Astrocyte (in vitro differentiated cells and primary cell): ENCODE measurements around the gene ZNF624.

Experiments used
- EZH2 ChIP-seq: IDR thresholded peaks from 2 replicates; pipeline ENCODE4 v1.6.1; 2012; ENCODE audit warnings: mild to moderate bottlenecking, low read length, inconsistent platforms; ENCODE audit not compliant: insufficient read depth
- TF ChIP-seq, protein P1 (sequence below): IDR thresholded peaks from 2 replicates; pipeline ENCODE4 v1.5.1; 2011; ENCODE audit warnings: low read depth, mild to moderate bottlenecking, inconsistent platforms, low read length, moderate library complexity; ENCODE audit not compliant: insufficient read depth

DNA sequence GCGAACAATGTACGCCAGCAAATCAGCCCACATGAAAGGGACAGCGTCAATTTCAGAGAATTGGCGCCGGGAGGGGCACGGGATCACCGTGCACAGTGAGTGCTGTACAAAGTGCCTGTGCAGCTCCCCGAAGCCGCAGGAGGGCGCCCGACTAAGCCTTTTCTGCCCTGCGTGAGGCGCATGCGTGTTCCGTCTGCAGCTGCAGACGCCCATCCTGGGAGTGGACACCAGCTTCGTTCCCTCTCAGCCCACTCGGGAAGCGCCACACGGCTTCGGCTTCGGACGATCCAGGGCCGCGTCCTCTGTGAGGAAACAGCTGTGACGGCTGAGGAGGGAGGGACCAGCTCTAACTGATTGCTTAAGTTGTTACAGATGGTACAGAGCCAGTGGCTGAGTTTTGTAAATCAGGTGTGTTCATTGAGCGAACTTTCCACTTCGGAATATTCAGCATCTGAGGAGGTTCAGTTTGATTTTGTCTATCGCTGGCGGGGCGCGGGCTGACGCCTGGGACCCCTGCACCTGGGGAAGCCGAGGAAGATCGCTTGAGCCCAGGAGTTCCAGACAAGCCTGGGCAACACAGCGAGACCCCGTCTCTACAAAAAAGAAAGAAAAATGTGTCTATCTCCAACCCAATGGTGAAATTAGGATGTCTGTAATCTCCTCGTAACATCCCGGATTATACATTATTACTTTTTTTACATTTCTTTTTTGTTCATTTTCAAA, 69.2 kb downstream of the ZNF624 start:
- TF ChIP-seq, protein P1, sequence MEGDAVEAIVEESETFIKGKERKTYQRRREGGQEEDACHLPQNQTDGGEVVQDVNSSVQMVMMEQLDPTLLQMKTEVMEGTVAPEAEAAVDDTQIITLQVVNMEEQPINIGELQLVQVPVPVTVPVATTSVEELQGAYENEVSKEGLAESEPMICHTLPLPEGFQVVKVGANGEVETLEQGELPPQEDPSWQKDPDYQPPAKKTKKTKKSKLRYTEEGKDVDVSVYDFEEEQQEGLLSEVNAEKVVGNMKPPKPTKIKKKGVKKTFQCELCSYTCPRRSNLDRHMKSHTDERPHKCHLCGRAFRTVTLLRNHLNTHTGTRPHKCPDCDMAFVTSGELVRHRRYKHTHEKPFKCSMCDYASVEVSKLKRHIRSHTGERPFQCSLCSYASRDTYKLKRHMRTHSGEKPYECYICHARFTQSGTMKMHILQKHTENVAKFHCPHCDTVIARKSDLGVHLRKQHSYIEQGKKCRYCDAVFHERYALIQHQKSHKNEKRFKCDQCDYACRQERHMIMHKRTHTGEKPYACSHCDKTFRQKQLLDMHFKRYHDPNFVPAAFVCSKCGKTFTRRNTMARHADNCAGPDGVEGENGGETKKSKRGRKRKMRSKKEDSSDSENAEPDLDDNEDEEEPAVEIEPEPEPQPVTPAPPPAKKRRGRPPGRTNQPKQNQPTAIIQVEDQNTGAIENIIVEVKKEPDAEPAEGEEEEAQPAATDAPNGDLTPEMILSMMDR = peak; percentile 78
- TF ChIP-seq EZH2 = no peak
